ENCODE data around the gene CHRNA10.

DNA sequence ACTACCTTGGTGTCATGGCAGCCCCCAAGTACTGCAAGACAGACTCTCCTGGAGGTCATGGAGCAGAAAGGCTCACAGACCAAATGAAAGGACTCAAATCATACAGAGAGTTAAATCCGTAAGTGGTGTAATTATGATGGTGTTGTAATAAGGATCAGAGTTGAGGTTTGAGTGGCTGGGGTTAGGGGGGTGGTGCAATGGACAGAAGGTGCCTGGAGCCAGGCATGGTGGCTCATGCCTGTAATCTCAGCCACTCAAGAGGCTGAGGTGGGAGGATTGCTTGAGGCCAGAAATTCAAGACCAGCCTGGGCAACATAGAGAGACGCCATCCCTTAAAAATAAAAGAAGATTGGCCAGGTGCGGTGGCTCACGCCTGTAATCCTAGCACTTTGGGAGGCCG, 48.1 kb downstream of the CHRNA10 start:
- TF ChIP-seq SPI1 (IDR thresholded peaks at IDR 0.05; ENCODE audit: borderline replicate concordance, low read depth) (no peak), CTCF (IDR thresholded peaks at IDR 0.05; ENCODE audit: insufficient read depth, low read length) (no peak), POLR2AphosphoS5 (IDR thresholded peaks at IDR 0.05; ENCODE audit: low read depth) (no peak), GABPA (IDR thresholded peaks at IDR 0.05; ENCODE audit: low read depth) (no peak)
